ENCODE results near the gene TMC7.

Gene TMC7

GRCh38 chr16:19088341-19088916, 104.7 kb downstream of the TMC7 start:
- no peak overlapping the region for H3K4me3 ChIP-seq (replicated peaks in 1 of 2; ENCODE audit: low read depth in 2 of 2, low read length in 2 of 2)
- TF ChIP-seq, protein P1, sequence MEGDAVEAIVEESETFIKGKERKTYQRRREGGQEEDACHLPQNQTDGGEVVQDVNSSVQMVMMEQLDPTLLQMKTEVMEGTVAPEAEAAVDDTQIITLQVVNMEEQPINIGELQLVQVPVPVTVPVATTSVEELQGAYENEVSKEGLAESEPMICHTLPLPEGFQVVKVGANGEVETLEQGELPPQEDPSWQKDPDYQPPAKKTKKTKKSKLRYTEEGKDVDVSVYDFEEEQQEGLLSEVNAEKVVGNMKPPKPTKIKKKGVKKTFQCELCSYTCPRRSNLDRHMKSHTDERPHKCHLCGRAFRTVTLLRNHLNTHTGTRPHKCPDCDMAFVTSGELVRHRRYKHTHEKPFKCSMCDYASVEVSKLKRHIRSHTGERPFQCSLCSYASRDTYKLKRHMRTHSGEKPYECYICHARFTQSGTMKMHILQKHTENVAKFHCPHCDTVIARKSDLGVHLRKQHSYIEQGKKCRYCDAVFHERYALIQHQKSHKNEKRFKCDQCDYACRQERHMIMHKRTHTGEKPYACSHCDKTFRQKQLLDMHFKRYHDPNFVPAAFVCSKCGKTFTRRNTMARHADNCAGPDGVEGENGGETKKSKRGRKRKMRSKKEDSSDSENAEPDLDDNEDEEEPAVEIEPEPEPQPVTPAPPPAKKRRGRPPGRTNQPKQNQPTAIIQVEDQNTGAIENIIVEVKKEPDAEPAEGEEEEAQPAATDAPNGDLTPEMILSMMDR (IDR thresholded peaks at IDR 0.05; ENCODE audit: low read depth, low read length) = no peak
- no peak for DNase-seq (ENCODE audit: low read depth in 2 of 2)

DNA sequence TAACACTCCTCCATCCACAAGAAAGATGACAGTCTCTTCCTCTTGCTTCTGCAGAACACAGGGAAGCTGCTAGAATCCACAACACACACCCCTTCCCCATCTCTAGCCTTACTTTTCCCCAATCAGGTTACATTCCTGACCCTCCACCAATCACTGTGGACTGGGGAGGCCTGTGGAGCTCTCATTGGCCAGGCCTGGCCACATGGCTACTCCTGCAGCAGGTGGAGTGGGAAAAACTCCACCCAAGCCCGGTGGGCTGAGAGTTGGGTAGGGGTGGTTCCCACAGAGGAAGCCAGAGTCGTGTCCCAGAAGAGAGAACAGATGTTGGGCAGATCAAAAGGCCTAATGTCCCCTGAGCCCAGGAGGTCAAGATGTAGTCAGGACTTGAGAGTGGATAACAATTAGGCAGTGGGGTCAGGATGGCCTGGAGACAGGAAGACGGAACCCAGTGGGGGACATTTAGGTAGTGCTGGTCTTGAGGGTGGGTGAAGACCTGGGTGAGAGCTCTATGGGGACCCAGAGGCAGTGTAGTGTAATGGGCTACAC, 105.7 kb downstream of the TMC7 start:
- no peak for DNase-seq (ENCODE audit: low read depth in 2 of 2)
- no peak overlapping the region for H3K4me3 ChIP-seq (replicated peaks in 1 of 2; ENCODE audit: low read depth in 2 of 2, low read length in 2 of 2)
- TF ChIP-seq, protein P1 (IDR thresholded peaks at IDR 0.05; ENCODE audit: low read depth, low read length) = no peak

DNA sequence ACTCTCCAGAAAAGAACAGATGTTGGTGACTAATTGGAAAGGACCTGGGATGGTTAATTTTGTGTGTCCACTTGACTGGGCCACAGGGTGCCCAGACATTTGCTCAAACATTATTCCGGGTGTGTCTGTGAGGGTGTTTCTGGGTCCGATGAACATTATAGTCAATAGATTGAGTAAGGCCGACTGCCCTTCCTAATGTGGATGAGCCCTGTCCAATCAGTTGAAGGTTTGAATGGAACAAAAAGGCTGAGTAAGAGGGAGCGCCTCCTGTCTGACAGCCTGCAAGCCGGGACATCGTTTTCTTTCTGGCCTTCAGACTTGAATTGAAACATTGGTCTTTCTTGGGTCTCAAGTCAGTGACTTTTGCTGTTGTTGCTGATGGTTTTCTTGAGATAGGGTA, 107.2 kb downstream of the TMC7 start:
- H3K4me3 ChIP-seq (replicated peaks in 1 of 2; ENCODE audit: low read depth in 2 of 2, low read length in 2 of 2) = no peak overlapping the region
- DNase-seq (ENCODE audit: low read depth in 2 of 2) = no peak
- TF ChIP-seq, protein P1 (IDR thresholded peaks at IDR 0.05; ENCODE audit: low read depth, low read length) = no peak

GRCh38 chr16:19092653-19093410, 109.1 kb downstream of the TMC7 start:
- DNase-seq (ENCODE audit: low read depth in 2 of 2) = no peak
- no peak overlapping the region for H3K4me3 ChIP-seq (replicated peaks in 1 of 2; ENCODE audit: low read depth in 2 of 2, low read length in 2 of 2)
- TF ChIP-seq, protein P1 (IDR thresholded peaks at IDR 0.05; ENCODE audit: low read depth, low read length) = no peak

DNA sequence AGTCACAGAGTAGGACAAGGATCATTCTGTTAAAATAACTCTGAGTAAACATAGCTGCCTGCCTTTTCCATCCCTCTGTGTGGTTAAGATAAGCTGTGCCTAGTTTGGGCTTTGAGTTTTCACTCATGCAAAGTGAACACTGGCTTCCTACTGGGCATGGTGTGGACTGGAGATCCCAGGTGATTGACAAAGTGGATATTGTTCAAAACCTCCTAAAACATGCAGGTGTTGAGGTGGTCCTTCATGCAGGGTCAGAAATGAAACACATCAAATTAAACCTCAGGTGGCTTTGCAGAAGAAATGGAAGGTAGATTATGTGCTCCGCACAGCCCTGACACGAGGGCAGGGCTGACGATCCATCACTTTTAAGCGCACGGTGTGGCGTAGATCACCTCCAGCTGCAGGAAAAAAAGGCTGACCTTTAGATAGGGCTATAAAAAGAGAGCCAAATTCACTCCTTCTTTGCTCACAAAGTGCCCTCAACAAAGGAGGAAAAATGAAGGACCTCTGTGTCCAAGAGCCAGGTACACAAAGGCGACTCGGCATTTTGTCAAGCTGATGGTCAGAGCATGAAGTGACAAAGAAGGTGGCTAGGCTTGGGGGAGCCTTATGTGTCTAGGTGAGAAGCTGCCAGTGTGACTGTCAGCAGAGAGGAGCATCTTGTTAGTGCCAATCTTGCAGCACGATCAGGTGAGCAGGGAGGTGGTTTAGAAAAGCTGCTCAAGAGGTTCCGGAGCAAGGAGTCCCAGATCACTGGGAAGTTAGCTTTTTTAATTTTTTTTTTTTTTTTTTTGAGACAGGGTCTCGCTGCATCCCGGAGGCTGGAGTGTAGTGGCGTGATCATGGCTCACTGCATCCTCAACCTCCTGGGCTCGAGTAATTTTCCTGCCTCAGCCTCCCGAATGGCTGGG, 110.2 kb downstream of the TMC7 start:
- H3K4me3 ChIP-seq (replicated peaks in 1 of 2; ENCODE audit: low read depth in 2 of 2, low read length in 2 of 2) = no peak overlapping the region
- TF ChIP-seq, protein P1 (IDR thresholded peaks at IDR 0.05; ENCODE audit: low read depth, low read length) = no peak
- DNase-seq (ENCODE audit: low read depth in 2 of 2) = no peak

DNA sequence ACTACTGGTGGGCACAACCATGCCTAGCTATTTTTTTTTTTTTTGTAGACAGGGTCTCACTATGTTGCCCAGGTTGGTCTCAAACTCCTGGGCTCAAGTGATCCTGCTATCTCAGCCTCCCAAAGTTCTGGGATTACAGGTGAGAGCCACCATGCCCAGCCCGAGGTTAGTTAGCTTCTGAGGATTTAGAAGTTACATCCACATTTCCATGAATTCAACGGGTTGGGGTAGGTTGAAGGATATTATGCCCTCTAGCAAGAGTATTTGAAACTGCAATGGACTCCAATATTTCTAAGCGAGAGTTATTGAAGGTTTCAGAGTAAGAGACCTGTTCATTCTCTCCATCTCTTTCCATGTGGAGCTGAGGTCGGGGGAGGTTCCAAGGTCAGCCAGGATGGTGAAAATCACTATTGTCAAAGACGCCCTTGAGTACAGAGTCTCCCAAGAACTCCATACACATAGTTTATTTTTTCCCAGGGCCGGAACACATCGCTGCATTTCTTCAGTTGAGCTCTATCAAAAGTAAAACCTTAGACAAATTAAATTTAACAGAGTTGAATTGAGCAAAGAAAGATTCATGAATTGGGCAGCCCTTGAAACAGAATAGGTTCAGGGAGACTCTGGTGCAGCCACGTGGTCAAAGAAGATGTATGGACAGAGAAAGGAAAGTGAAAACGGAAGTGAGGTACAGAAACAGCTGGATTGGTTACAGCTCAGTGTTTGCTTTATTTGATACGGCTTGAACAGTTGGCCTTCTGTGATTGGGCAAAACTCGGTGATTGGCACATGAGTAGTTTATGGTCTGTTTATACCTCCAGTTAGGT, 111.0 kb downstream of the TMC7 start:
- peak in 1 of 2 donors; percentile 25 for DNase-seq (ENCODE audit: low read depth in 2 of 2)
- no peak overlapping the region for H3K4me3 ChIP-seq (replicated peaks in 1 of 2; ENCODE audit: low read depth in 2 of 2, low read length in 2 of 2)

More for the DNA sequence above, 111.0 kb downstream of the TMC7 start:
- TF ChIP-seq, protein P1 (IDR thresholded peaks at IDR 0.05; ENCODE audit: low read depth, low read length) = no peak
